ENCODE data around the gene GRIA3. TPM values are rescaled to one million over a fixed set of nuclear protein-coding genes. Genes with fewer than 3 reads are reported as not detected.

The GRIA3 gene
- total RNA-seq, 4 donors from 2014 or later = 0.45 to 0.83 (median 0.56) TPM

DNA sequence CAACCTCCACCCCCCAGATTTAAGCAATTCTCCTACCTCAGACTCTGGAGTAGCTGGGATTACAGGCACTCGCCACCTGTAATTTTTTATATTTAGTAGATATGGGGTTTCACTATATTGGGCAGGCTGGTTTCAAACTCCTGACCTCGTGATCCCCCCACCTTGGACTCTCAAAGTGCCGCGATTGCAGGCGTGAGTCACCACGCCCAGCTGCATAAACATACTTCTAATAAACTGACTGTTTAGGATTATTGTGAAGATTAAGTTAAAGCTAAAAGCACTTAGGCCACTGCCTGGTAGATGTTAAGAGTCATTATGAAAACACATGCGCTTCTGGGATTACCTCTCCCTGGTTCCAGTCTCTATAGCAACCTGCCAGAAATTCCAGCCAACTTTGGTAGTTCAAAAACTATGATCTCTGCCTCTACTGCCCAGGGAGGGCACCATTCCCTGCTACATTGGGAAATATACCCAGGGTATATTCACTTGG, 30.2 kb upstream of the GRIA3 start:
- H3K4me3 ChIP-seq = no peak overlapping the region
- DNase-seq (ENCODE audit: extremely low spot score) = no peak
- intact Hi-C loops (cut with DNase I) = no loop called here
- WGBS = 57% methylated on average over 7 of the region's 7 CpGs
- no peaks in the 10 kb centered on the region for H3K9me3 ChIP-seq
- no peaks in the 10 kb centered on the region for H3K27me3 ChIP-seq
- H3K36me3 ChIP-seq = no peaks in the 10 kb centered on the region
- H3K27ac ChIP-seq (replicated peaks in 1 of 4) = no peak overlapping the region
- TF ChIP-seq EP300 (IDR thresholded peaks at IDR 0.05) (no peak), POLR2AphosphoS5 (IDR thresholded peaks at IDR 0.05) (no peak), POLR2A (IDR thresholded peaks at IDR 0.05; ENCODE audit: low read depth) (no peak), CTCF (IDR thresholded peaks at IDR 0.05) (no peak)
- H3K4me1 ChIP-seq = no peaks in the 10 kb centered on the region

DNA sequence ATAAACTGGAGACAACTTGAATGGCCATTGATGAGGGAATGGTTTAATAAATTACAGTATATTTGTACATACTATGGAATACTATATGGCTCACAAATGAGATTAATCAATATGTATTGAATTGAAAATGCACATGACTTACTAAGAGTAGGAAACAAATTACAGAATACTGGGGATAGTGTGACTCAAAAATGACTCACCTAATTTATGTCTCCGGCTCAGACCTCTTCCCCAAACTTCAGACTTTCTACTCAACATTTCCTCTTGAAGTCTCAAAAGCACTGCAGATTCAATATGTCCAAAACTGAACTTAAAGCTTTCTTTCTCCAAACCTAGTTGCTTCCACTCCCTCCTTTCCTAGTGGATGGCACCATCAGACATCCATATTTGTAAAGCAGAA, 28.8 kb upstream of the GRIA3 start:
- intact Hi-C loops (cut with DNase I) = no loop called here
- H3K9me3 ChIP-seq = no peaks in the 10 kb centered on the region
- H3K36me3 ChIP-seq = no peaks in the 10 kb centered on the region
- no peaks in the 10 kb centered on the region for H3K27me3 ChIP-seq
- no peak for DNase-seq (ENCODE audit: extremely low spot score)
- H3K27ac ChIP-seq (replicated peaks in 1 of 4) = no peak overlapping the region
- no peak overlapping the region for H3K4me3 ChIP-seq
- TF ChIP-seq EP300 (IDR thresholded peaks at IDR 0.05) (no peak), CTCF (IDR thresholded peaks at IDR 0.05) (no peak), POLR2A (IDR thresholded peaks at IDR 0.05; ENCODE audit: low read depth) (no peak), POLR2AphosphoS5 (IDR thresholded peaks at IDR 0.05) (no peak)
- no peaks in the 10 kb centered on the region for H3K4me1 ChIP-seq
- 84% methylated on average over 1 of the region's 1 CpG for WGBS

GRCh38 chrX:123157586-123157985, 26.5 kb upstream of the GRIA3 start:
- no peak for DNase-seq (ENCODE audit: extremely low spot score)
- no peak overlapping the region for H3K4me3 ChIP-seq
- H3K9me3 ChIP-seq = no peaks in the 10 kb centered on the region
- 87% methylated on average over 3 of the region's 3 CpGs for WGBS
- H3K4me1 ChIP-seq = no peaks in the 10 kb centered on the region
- no peak for TF ChIP-seq EP300 (IDR thresholded peaks at IDR 0.05)
- TF ChIP-seq POLR2A (IDR thresholded peaks at IDR 0.05; ENCODE audit: low read depth) = no peak
- no peak for TF ChIP-seq POLR2AphosphoS5 (IDR thresholded peaks at IDR 0.05)
- no peak for TF ChIP-seq CTCF (IDR thresholded peaks at IDR 0.05)
- no peaks in the 10 kb centered on the region for H3K36me3 ChIP-seq
- H3K27ac ChIP-seq (replicated peaks in 1 of 4) = no peak overlapping the region
- no peaks in the 10 kb centered on the region for H3K27me3 ChIP-seq
- intact Hi-C loops (cut with DNase I) = no loop called here

DNA sequence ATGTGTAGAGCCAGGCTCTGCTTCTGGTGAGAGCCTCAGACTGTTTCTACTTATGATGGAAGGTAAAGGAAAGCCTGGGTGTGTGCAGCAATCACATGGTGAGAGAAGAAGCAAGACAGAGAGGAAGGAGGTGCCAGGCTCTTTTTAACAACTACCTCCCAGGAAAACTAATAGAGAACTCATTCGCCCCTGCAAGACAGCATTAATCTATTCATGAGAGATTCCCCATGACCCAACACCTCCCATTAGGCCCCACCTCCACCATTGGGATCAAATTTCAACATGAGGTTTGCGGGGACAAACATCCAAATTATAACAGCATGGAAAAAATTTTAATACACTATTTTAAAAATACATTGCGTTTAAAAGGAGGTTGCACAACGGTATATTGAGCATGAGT, 24.7 kb upstream of the GRIA3 start:
- TF ChIP-seq POLR2A (IDR thresholded peaks at IDR 0.05; ENCODE audit: low read depth) (no peak), EP300 (IDR thresholded peaks at IDR 0.05) (no peak), POLR2AphosphoS5 (IDR thresholded peaks at IDR 0.05) (no peak), CTCF (IDR thresholded peaks at IDR 0.05) (no peak)

DNA sequence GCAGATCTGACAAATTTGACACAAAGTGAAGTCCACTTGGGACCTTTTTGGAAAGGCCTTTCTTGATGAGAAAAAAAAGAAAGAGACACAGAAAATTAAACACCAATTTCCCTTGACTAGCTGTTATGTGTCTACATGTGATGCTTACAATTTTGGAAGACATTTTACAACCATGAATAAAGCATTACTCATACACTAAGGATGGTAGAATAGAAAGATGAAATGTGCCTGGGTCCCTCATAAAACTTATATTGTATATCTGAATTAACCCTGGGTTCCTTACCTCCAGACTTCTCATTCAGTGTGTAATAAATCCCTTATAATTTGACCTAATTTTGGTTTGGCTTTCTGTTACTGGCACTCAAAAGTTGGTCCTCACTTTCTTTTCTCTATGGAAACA, 16.5 kb upstream of the GRIA3 start:
- intact Hi-C loops (cut with DNase I) = no loop called here
- Histone ChIP-seq H3K36me3 (no peaks in the 10 kb centered on the region), H3K27ac (replicated peaks in 1 of 4) (no peak overlapping the region), H3K27me3 (no peaks in the 10 kb centered on the region), H3K4me3 (no peak overlapping the region), H3K9me3 (no peaks in the 10 kb centered on the region), H3K4me1 (no peaks in the 10 kb centered on the region)
- TF ChIP-seq EP300 (IDR thresholded peaks at IDR 0.05) (no peak), POLR2AphosphoS5 (IDR thresholded peaks at IDR 0.05) (no peak), POLR2A (IDR thresholded peaks at IDR 0.05; ENCODE audit: low read depth) (no peak), CTCF (IDR thresholded peaks at IDR 0.05) (no peak)
- DNase-seq (ENCODE audit: extremely low spot score) = no peak

More for the DNA sequence above, 24.7 kb upstream of the GRIA3 start:
- 65% methylated on average over 4 of the region's 4 CpGs for WGBS
- Histone ChIP-seq H3K27ac (replicated peaks in 1 of 4) (no peak overlapping the region), H3K27me3 (no peaks in the 10 kb centered on the region), H3K9me3 (no peaks in the 10 kb centered on the region), H3K36me3 (no peaks in the 10 kb centered on the region), H3K4me3 (no peak overlapping the region), H3K4me1 (no peaks in the 10 kb centered on the region)
- DNase-seq (ENCODE audit: extremely low spot score) = no peak
- intact Hi-C loops (cut with DNase I) = no loop called here

Measured in esophagus muscularis mucosa (tissue), 4 donors.